SK-N-SH (cell line): ENCODE data around the gene ITGAL. TPM values are rescaled to one million over a fixed set of nuclear protein-coding genes. Genes with fewer than 3 reads are reported as not detected.

ENCODE experiments used
- CTCF ChIA-PET: fragments of 300-600, 350-600 bp; formaldehyde crosslinking; extraction: SDS; loops from one replicate; lab custom pipeline; 2021; lab: Yijun Ruan, JAX
- POLR2A ChIA-PET: fragments of 350-600 bp; sonication (Branson Sonifier 250); formaldehyde crosslinking; extraction: SDS; loops from one replicate; lab custom pipeline; 2020; ENCODE audit warnings: antibody characterized with exemption, inconsistent platforms; lab: Yijun Ruan, JAX
- DNase-seq: peaks from one replicate; pipeline ENCODE4 v3.0.0; 2012
- H2AFZ ChIP-seq: fragments of 200-600 bp; sonication (generic); 2 replicates; pipeline ENCODE4 v1.8.1; 2016; ENCODE audit warnings: antibody characterized with exemption, mild to moderate bottlenecking, low read depth
- H3F3A ChIP-seq: fragments of 200-600 bp; sonication (generic); replicated peaks from 2 replicates; pipeline ENCODE3; 2016; ENCODE audit warnings: antibody characterized with exemption, mild to moderate bottlenecking; ENCODE audit not compliant: insufficient read depth
- H3K27ac ChIP-seq, 2 experiments: fragments of 200-500 bp in 1 of 2; fragments of 200-600 bp in 1 of 2; sonication (Bioruptor generic) in 1 of 2; sonication (generic), shearing (Covaris generic) in 1 of 2; 2 replicates each; pipeline versions ENCODE4 v1.5.1 to v1.6.1; 2014 to 2016; ENCODE audit warnings: low read depth in 2 of 2, inconsistent platforms in 1 of 2, low read length in 1 of 2, mild to moderate bottlenecking in 1 of 2, mixed read lengths in 1 of 2
- H3K27me3 ChIP-seq: fragments of 200-600 bp; sonication (generic), shearing (Covaris generic); 2 replicates; pipeline ENCODE4 v1.6.1; 2016; ENCODE audit warnings: mixed run types; ENCODE audit not compliant: insufficient read depth
- H3K36me3 ChIP-seq, 2 experiments: fragments of 200-500 bp in 1 of 2; fragments of 200-600 bp in 1 of 2; sonication (Bioruptor generic) in 1 of 2; sonication (generic) in 1 of 2; replicated peaks in 1 of 2; 2 replicates each; pipeline versions ENCODE3 to v1.5.1; 2014 to 2016; ENCODE audit warnings: low read length in 1 of 2, mild to moderate bottlenecking in 1 of 2; ENCODE audit not compliant: insufficient read depth in 2 of 2, control insufficient read depth in 1 of 2
- H3K4me1 ChIP-seq, 2 experiments: fragments of 200-500 bp in 1 of 2; fragments of 200-600 bp in 1 of 2; sonication (Bioruptor generic) in 1 of 2; sonication (generic), shearing (Covaris generic) in 1 of 2; 2 replicates each; pipeline versions ENCODE4 v1.5.1 to v1.6.1; 2014 to 2016; ENCODE audit warnings: low read depth in 1 of 2, low read length in 1 of 2, mixed run types in 1 of 2; ENCODE audit not compliant: insufficient read depth in 2 of 2, control insufficient read depth in 1 of 2
- H3K4me2 ChIP-seq: fragments of 200-600 bp; sonication (generic), shearing (Covaris generic); 2 replicates; pipeline ENCODE4 v1.6.1; 2017; ENCODE audit warnings: mixed run types
- H3K4me3 ChIP-seq, 2 experiments: fragments of 200-500 bp in 1 of 2; fragments of 200-600 bp in 1 of 2; sonication (Bioruptor generic) in 1 of 2; sonication (generic), shearing (Covaris generic) in 1 of 2; 2 replicates each; pipeline versions ENCODE4 v1.5.1 to v1.8.1; 2014 to 2016; ENCODE audit warnings: low read depth in 2 of 2, inconsistent platforms in 1 of 2, low read length in 1 of 2, mild to moderate bottlenecking in 1 of 2, mixed read lengths in 1 of 2, moderate library complexity in 1 of 2
- H3K79me2 ChIP-seq: fragments of 200-600 bp; sonication (generic); 2 replicates; pipeline ENCODE4 v1.8.1; 2017; ENCODE audit warnings: mild to moderate bottlenecking; ENCODE audit not compliant: insufficient read depth
- H3K9ac ChIP-seq: fragments of 200-600 bp; sonication (generic); 2 replicates; pipeline ENCODE4 v1.6.1; 2017; ENCODE audit warnings: mixed run types
- H3K9me2 ChIP-seq: fragments of 200-600 bp; sonication (generic); 2 replicates; pipeline ENCODE4 v1.6.1; 2017; ENCODE audit warnings: mixed run types
- H3K9me3 ChIP-seq: fragments of 200-600 bp; sonication (generic); 2 replicates; pipeline ENCODE4 v1.6.1; 2017; ENCODE audit warnings: mixed run types, mild to moderate bottlenecking, moderate library complexity
- H4K20me1 ChIP-seq: fragments of 200-600 bp; sonication (generic); 2 replicates; pipeline ENCODE4 v1.6.1; 2017; ENCODE audit warnings: mild to moderate bottlenecking, mixed run types; ENCODE audit not compliant: insufficient read depth
- CHD2 ChIP-seq: fragments of 150-350 bp; IDR thresholded peaks from 2 replicates; pipeline ENCODE4 v1.6.1; 2018; ENCODE audit warnings: low read length; ENCODE audit not compliant: partially characterized antibody
- EZH2phosphoT487 ChIP-seq: fragments of 200-600 bp; sonication (generic); IDR thresholded peaks from 2 replicates; pipeline ENCODE4 v1.6.1; 2017; ENCODE audit warnings: low read depth, mixed run types, mild to moderate bottlenecking, antibody characterized with exemption, moderate library complexity, borderline replicate concordance
- GABPA ChIP-seq: IDR thresholded peaks from 2 replicates; pipeline ENCODE4 v1.4.0; 2012; ENCODE audit warnings: low read depth, mild to moderate bottlenecking
- IRF3 ChIP-seq: fragments of 150-350 bp; IDR thresholded peaks from 2 replicates; pipeline ENCODE4 v1.6.1; 2016; ENCODE audit warnings: mild to moderate bottlenecking, low read depth, low read length
- JUND ChIP-seq: IDR thresholded peaks from 2 replicates; pipeline ENCODE4 v1.4.0; 2012
- MEF2A ChIP-seq: IDR thresholded peaks from 2 replicates; pipeline ENCODE4 v1.4.0; 2012; ENCODE audit warnings: low read depth, borderline replicate concordance
- MXI1 ChIP-seq: IDR thresholded peaks from 2 replicates; pipeline ENCODE4 v1.6.1; 2012; ENCODE audit warnings: mild to moderate bottlenecking, low read depth, low read length, improper control_type of control experiment
- NRF1 ChIP-seq: IDR thresholded peaks from 2 replicates; pipeline ENCODE4 v1.6.1; 2012; ENCODE audit warnings: low read depth, mild to moderate bottlenecking, low read length
- RAD21 ChIP-seq: IDR thresholded peaks from 2 replicates; pipeline ENCODE4 v1.6.1; 2012; ENCODE audit warnings: mild to moderate bottlenecking, low read length
- RFX5 ChIP-seq: IDR thresholded peaks from 2 replicates; pipeline ENCODE4 v1.6.1; 2012; ENCODE audit warnings: mild to moderate bottlenecking, improper control_type of control experiment, low read length
- SMC3 ChIP-seq: IDR thresholded peaks from 2 replicates; pipeline ENCODE4 v1.6.1; 2012; ENCODE audit warnings: low read depth, low read length, improper control_type of control experiment
- TCF12 ChIP-seq: IDR thresholded peaks from 2 replicates; pipeline ENCODE4 v1.4.0; 2012
- TEAD4 ChIP-seq: IDR thresholded peaks from 2 replicates; pipeline ENCODE4 v1.4.0; 2012; ENCODE audit warnings: mild to moderate bottlenecking, borderline replicate concordance; ENCODE audit not compliant: insufficient read depth
- USF1 ChIP-seq: IDR thresholded peaks from 2 replicates; pipeline ENCODE4 v1.4.0; 2012; ENCODE audit warnings: low read depth, borderline replicate concordance
- YY1 ChIP-seq: IDR thresholded peaks from 2 replicates; pipeline ENCODE4 v1.4.0; 2012; ENCODE audit warnings: low read depth, mild to moderate bottlenecking
- WGBS: methylation state at CpG from one replicate; pipeline ENCODE4 v1.1.6; 2017; ENCODE audit warnings: low lambda C conversion rate; 5-methylcytosine and 5-hydroxymethylcytosine counted together
- polyA plus RNA-seq, 3 experiments: library from polyadenylated mRNA; depleted of rRNA; stranded (reverse); fragments of >200 nt; gene quantifications; 2 replicates each; pipeline ENCODE4 v1.2.3, GENCODE V29; 2012
- TF ChIP-seq, protein P1 (sequence below): fragments of 200-600 bp; sonication (generic); IDR thresholded peaks from 2 replicates; pipeline ENCODE4 v1.6.1; 2017; ENCODE audit warnings: antibody characterized with exemption, mild to moderate bottlenecking, moderate library complexity
- TF ChIP-seq, protein P2 (sequence below): IDR thresholded peaks from 2 replicates; pipeline ENCODE4 v1.4.0; 2012; ENCODE audit warnings: low read depth, borderline replicate concordance

Gene ITGAL
- polyA plus RNA-seq, 1 of the 3 experiments (the other 2 are of a cell fraction): 0.12 TPM

DNA sequence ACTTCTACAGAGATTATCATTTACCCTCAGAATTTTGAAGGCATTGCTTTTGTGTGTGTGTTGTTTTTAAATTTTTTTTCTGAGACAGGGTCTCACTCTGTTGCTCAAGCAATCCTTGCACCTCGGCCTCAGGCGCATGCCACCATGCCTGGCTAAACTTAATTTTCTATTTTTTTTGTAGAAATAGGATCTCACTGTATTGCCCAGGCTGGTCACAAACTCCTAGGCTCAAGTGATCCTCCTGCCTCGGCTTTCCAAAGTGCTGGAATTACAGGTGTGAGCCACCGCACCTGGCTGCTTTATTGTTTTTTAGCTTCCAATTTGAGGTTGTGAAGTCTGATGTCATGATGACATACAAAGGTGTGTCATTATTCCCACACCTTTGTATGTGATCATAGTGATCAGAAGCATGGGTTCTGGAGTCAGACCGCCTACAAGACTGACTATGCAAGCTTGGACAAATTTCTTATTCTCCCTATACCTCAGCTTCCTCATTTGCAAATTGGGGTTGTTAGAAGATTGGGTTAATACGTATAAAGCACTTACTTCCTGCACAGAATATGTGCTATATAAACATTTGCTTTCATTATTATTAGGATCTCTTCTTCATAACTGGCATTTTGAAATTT lies 32.7 kb upstream of the ITGAL start:
- H3K36me3 ChIP-seq: peaks cover 12 to 16% of the 10 kb centered on the region in 2 experiments
- H3K4me2 ChIP-seq: no peak overlapping the region
- CTCF ChIA-PET: interaction anchor here (1.3 kb wide), 1 partner anchor 189 kb away, joined by 3 read pairs; no protein-coding TSS in a partner anchor
- no peaks in the 10 kb centered on the region for H3K9me3 ChIP-seq
- DNase-seq: no peak
- no peaks in the 10 kb centered on the region for H3K9me2 ChIP-seq
- H3F3A ChIP-seq: no peaks in the 10 kb centered on the region
- peaks cover 8% of the 10 kb centered on the region in 2 experiments; a peak in 2 of 4 replicates for H3K4me1 ChIP-seq
- WGBS: 90% methylated on average over 6 of the region's 6 CpGs
- no peak overlapping the region for H2AFZ ChIP-seq
- no peaks in the 10 kb centered on the region for H3K27me3 ChIP-seq
- peaks cover 17% of the 10 kb centered on the region for H3K79me2 ChIP-seq
- no peak overlapping the region for H3K4me3 ChIP-seq
- POLR2A ChIA-PET: interaction anchor here (1.7 kb wide), 1 partner anchor 10 kb away, joined by 7 read pairs; the partner anchor contains the start of gene DCTPP1
- TF ChIP-seq RFX5: no peak
- no peak for TF ChIP-seq EZH2phosphoT487
- TF ChIP-seq, protein P1, sequence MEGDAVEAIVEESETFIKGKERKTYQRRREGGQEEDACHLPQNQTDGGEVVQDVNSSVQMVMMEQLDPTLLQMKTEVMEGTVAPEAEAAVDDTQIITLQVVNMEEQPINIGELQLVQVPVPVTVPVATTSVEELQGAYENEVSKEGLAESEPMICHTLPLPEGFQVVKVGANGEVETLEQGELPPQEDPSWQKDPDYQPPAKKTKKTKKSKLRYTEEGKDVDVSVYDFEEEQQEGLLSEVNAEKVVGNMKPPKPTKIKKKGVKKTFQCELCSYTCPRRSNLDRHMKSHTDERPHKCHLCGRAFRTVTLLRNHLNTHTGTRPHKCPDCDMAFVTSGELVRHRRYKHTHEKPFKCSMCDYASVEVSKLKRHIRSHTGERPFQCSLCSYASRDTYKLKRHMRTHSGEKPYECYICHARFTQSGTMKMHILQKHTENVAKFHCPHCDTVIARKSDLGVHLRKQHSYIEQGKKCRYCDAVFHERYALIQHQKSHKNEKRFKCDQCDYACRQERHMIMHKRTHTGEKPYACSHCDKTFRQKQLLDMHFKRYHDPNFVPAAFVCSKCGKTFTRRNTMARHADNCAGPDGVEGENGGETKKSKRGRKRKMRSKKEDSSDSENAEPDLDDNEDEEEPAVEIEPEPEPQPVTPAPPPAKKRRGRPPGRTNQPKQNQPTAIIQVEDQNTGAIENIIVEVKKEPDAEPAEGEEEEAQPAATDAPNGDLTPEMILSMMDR: no peak
- no peak for TF ChIP-seq IRF3
- H4K20me1 ChIP-seq: no peaks in the 10 kb centered on the region
- H3K9ac ChIP-seq: no peak overlapping the region
- H3K27ac ChIP-seq: no peak overlapping the region

DNA sequence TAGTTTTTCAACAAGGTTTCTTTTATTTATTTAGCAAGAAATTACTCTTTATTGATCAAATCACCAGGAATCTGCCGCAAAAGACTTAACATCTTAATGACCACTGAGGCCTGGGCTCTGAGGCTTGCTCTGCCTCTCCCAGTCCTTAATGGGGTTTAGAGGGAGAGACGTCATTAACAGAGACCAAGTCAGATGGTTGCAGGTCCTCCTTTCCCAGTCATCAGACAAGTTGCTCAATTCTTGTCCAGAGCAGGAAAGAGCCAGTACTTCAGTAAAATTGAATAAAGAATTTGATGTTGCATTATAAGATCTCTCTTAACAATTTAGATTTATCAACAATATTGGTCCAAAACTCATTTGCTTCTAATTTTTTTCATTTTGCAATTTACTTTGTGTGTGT lies 28.9 kb upstream of the ITGAL start:
- H3K4me1 ChIP-seq: peaks cover 8 to 15% of the 10 kb centered on the region in 2 experiments; a peak in 2 of 4 replicates
- H3K79me2 ChIP-seq: peaks cover 24% of the 10 kb centered on the region
- ChIA-PET CTCF (interaction anchor here (1.3 to 2.9 kb wide), 4 partner anchors 11 to 92 kb away, joined by 3 to 27 read pairs (median 5); partner anchors contain the start of gene DCTPP1), POLR2A (interaction anchor here (1.7 kb wide), 1 partner anchor 14 kb away, joined by 6 read pairs; the partner anchor contains the start of gene DCTPP1)
- H4K20me1 ChIP-seq: no peaks in the 10 kb centered on the region
- no peak overlapping the region; a peak in 1 of 4 replicates for H3K4me3 ChIP-seq
- no peak overlapping the region for H3K27ac ChIP-seq
- peaks cover 3% of the 10 kb centered on the region for H3F3A ChIP-seq
- no peaks in the 10 kb centered on the region for H3K27me3 ChIP-seq
- TF ChIP-seq JUND (no peak), MXI1 (no peak), TEAD4 (no peak), YY1 (no peak), USF1 (no peak), CHD2 (no peak), RAD21 (no peak), IRF3 (no peak), GABPA (no peak), TCF12 (no peak), SMC3 (no peak), MEF2A (no peak), NRF1 (no peak), EZH2phosphoT487 (no peak), RFX5 (no peak)
- TF ChIP-seq, protein P2, sequence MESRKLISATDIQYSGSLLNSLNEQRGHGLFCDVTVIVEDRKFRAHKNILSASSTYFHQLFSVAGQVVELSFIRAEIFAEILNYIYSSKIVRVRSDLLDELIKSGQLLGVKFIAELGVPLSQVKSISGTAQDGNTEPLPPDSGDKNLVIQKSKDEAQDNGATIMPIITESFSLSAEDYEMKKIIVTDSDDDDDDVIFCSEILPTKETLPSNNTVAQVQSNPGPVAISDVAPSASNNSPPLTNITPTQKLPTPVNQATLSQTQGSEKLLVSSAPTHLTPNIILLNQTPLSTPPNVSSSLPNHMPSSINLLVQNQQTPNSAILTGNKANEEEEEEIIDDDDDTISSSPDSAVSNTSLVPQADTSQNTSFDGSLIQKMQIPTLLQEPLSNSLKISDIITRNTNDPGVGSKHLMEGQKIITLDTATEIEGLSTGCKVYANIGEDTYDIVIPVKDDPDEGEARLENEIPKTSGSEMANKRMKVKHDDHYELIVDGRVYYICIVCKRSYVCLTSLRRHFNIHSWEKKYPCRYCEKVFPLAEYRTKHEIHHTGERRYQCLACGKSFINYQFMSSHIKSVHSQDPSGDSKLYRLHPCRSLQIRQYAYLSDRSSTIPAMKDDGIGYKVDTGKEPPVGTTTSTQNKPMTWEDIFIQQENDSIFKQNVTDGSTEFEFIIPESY: no peak
- H2AFZ ChIP-seq: no peak overlapping the region
- H3K4me2 ChIP-seq: peak overlapping the region; percentile 89
- no peak for DNase-seq
- no peaks in the 10 kb centered on the region for H3K9me2 ChIP-seq
- peaks cover 12 to 16% of the 10 kb centered on the region in 2 experiments for H3K36me3 ChIP-seq
- no peaks in the 10 kb centered on the region for H3K9me3 ChIP-seq
- WGBS: 97% methylated on average over 2 of the region's 2 CpGs
- H3K9ac ChIP-seq: no peak overlapping the region
